RWPE1 (cell line): ENCODE measurements around the gene CDH12.

Source experiments
- CTCF ChIA-PET: fragments of 350-600 bp; sonication (Branson Sonifier 250); formaldehyde crosslinking; extraction: SDS; loops from one replicate; lab custom pipeline; 2021; lab: Yijun Ruan, JAX
- POLR2A ChIA-PET: fragments of 400-600 bp; formaldehyde crosslinking; extraction: SDS; loops from one replicate; lab custom pipeline; 2020; ENCODE audit warnings: antibody characterized with exemption; ENCODE audit not compliant: low non-redundant PET; lab: Yijun Ruan, JAX
- DNase-seq: peaks from one replicate; pipeline ENCODE4 v3.0.0; 2012; ENCODE audit warnings: low spot score
- H3K27ac ChIP-seq: fragments of 450-650 bp; 2 replicates; pipeline ENCODE4 v1.5.1; 2017
- TF ChIP-seq, protein P1 (sequence below): fragments of 450-650 bp; conservative IDR thresholded peaks from 2 replicates; pipeline ENCODE4 v1.5.1; 2017; ENCODE audit warnings: low read depth, mild to moderate bottlenecking

Gene CDH12

DNA sequence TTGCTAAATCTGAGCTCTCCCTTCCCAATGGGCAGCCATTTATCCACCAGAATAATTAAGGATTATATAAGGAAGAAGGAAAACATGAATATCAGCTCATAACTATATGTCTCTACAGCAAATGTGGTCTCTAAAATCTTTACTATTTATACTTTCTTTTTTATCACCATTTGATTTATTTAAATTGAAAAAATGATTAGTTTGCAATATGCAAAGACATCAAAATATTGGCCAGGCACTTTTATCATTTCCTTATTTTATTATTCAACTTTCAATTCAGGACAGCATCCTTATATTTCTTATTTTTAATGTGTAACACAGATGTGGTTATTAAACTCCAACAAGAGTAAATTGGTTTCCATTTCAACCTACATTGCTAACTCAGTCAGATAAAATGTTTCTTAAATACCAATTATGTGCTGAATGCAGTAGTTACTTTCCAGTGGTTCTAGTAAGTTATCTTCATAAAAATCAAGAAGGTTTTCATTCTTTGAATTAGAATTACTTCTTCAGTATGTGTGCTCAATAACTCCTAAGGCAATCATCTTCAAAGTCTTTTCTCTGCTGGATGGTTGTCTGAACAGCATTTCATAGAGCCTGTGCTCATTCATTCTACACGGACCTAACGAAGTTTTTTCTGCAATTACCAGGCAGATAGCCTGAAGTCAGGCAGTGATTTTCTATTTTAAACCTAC lies 1148.0 kb downstream of the CDH12 start:
- no peak overlapping the region for H3K27ac ChIP-seq
- POLR2A ChIA-PET = no interaction called here
- CTCF ChIA-PET = interaction anchor here (0.6 kb wide), 1 partner anchor 123 kb away, joined by 5 read pairs; no protein-coding TSS in a partner anchor
- DNase-seq = no peak
- TF ChIP-seq, protein P1, sequence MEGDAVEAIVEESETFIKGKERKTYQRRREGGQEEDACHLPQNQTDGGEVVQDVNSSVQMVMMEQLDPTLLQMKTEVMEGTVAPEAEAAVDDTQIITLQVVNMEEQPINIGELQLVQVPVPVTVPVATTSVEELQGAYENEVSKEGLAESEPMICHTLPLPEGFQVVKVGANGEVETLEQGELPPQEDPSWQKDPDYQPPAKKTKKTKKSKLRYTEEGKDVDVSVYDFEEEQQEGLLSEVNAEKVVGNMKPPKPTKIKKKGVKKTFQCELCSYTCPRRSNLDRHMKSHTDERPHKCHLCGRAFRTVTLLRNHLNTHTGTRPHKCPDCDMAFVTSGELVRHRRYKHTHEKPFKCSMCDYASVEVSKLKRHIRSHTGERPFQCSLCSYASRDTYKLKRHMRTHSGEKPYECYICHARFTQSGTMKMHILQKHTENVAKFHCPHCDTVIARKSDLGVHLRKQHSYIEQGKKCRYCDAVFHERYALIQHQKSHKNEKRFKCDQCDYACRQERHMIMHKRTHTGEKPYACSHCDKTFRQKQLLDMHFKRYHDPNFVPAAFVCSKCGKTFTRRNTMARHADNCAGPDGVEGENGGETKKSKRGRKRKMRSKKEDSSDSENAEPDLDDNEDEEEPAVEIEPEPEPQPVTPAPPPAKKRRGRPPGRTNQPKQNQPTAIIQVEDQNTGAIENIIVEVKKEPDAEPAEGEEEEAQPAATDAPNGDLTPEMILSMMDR = no peak

DNA sequence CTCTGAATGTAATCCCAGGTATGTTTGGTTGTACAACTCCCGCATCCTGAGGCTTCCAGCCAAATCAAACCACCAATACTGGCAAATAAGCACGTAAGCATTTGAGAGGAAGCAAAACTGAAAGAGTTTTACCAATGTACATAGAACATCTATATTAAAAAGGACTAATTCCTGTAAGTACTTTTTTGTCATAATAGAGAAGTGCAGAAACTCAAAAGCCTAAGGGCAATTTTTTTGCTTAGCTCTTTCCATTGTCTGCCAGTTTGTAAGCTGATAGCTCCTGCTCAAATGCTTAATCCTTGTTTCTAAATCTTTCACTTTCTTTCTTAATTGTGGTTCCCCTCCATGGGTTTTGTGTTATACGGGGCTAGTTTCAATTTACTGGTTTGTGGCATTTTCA lies 1151.8 kb downstream of the CDH12 start:
- H3K27ac ChIP-seq = no peak overlapping the region
- no peak for DNase-seq
- CTCF ChIA-PET = interaction anchor here (0.6 to 0.7 kb wide), 2 partner anchors 9 to 38 kb away, joined by 3 to 4 read pairs; no protein-coding TSS in a partner anchor
- POLR2A ChIA-PET = no interaction called here
- TF ChIP-seq, protein P1 = no peak
